DMS53 treated with DMSO at 0.1 percent for 48 hours (cell line): ENCODE measurements around the gene FAM184B.

Experiments used
- DNase-seq: peaks from one replicate; lab custom pipeline; 2025; ENCODE audit not compliant: unreplicated experiment; lab: John Stamatoyannopoulos, UW

Gene FAM184B

DNA sequence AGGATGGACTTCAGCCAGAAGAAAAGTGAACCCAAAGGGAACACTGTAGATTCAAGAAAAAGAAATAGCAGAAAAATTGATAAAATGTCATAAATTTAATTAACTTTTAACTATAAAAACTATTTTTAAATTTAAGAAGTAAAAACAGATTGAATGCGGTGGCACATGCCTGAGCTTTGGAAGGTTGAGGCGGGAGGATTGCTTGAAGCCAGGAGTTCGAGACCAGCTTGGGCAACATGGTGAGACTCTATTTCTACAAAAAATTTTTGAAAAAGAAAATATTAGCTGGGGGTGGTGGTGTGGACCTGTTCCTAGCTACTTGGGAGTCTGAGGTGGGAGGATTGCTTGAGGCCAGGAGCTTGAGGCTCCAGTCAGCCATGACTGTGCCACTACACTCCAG, 3.0 kb downstream of the FAM184B start:
- DNase-seq = no peak

DNA sequence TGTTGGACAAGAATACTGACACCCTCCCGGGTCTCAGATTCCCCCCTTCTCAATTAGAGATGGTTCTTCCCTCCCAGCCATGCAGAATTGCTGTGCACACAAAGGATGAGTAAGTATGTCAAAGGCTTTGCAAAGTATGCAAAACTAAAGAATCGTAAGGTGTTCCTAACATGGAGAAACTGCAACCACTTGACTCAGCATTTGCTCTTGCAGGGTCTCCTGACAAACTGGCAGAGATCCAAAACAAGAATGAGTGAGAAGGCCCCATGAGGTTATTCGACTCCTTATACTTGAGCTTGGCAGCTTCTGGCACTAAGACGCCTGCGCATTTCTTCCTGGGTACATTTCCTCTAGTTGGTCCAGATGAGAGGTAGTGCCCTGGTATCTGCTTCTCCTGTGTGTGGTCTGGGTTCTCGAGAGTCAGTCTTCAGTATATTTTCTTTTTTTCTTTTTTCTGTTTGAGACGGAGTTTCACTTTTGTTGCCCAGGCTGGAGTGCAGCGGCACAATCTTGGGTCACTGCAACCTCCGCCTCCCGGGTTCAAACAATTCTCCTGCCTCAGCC, 8.2 kb downstream of the FAM184B start:
- no peak for DNase-seq

DNA sequence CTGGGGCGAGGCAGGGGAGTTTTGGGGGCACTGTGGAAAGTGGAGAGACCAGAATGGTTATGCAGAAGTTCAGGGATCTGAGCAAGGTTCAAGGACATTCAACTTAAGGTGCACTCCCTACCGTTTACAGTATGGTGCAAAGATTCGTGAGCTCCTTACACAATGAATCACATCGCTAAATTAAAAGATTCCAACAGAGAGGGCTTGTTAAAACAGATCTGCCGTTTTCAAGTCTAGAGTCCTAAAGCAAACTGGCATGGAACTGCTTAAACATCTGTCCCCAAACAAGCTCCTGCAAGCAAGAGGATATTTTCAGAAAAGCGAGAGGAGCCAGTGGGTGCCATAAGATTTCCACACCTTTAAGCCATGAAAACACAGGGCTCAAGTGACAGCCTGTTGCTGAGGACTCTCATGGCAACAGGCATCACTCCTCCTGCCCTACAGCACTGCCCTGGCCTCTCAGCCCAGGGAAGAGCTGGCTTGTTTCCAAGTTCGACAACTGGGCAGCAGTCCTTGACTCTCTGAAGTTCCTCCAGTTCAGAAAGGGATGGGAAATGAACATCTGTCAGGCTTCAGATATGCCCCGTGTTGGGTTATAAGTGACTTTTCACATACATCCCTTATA, 10.0 kb downstream of the FAM184B start:
- DNase-seq = peak; percentile 63

DNA sequence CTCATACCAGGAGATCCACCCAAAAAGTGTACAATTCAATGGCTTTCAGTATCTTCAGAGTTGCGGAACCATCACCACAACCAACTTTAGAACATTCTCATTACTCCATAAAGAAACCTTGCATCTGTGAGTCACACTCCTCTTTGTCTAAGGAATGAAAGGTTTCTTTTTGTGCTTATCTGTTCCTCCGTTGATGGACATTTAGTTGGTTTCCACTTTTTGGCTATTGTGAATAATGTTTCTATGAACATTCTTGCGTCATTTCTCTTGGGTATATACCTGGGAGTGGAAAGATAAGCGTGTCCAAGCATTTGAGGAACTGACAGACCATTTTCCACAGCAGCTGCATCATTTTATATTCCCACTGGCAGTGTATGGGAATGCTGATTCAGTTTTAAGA, 10.6 kb downstream of the FAM184B start:
- no peak for DNase-seq

DNA sequence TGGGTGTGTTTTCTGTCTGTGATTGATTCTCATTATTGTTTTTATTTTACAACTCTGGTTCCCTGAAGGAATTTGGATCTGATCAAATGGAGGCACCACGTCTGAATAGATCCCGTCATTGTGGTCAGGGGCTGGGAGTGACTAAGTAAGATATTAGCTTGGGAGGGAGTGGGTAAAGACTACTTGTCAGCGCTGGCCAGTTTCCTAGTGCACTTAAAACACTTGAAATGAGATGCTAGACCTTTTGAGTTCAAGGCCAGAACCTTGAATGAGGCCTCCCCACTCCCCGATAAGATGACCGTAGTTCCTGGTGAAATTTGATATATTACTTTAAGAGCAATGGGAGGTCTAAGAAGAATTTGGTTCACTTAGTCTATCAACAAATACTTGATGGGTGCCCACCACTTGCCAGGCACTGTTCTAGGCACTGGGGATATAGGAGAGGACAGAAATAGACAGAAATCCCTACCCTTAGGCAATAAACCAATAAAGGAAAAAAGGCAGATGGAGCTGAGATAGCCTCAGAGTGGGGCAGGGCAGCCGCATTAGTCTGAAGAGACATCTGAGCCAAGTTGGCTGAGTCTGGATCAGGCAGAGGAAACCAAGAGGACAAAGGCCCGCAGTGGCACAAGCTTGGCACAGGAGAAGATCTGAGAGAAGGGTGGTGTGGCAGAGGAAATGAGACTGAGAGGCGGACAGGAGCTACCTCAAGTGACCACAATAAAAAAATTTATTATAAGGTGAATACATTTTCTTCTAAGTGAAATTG, 11.8 kb downstream of the FAM184B start:
- no peak for DNase-seq

DNA sequence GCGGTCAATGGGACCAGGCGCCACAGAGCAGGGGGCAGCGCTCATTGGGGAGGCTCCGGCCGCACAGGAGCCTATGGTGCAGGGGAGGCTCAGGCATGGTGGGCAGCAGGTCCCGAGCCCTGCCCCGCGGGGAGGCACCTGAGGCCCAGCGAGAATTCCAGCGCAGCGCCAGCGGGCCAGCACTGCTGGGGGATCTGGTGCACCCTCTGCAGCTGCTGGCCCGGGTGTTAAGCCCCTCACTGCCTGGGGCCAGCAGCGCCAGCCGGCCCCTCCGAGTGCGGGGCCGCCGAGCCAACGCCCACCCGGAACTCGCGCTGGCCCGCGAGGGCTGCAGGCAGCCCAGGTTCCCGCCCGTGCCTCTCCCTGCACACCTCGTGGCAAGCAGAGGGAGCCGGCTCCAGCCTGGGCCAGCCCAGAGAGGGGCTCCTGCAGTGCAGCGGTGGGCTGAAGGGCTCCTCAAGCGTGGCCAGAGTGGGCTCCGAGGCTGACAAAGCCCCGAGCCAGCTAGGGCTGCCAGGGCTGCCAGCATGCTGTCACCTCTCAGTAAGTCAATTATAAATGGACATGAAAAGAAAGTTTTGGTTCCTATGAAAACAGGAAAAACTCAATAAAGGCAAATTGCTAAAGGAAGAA, 14.5 kb downstream of the FAM184B start:
- no peak for DNase-seq

DNA sequence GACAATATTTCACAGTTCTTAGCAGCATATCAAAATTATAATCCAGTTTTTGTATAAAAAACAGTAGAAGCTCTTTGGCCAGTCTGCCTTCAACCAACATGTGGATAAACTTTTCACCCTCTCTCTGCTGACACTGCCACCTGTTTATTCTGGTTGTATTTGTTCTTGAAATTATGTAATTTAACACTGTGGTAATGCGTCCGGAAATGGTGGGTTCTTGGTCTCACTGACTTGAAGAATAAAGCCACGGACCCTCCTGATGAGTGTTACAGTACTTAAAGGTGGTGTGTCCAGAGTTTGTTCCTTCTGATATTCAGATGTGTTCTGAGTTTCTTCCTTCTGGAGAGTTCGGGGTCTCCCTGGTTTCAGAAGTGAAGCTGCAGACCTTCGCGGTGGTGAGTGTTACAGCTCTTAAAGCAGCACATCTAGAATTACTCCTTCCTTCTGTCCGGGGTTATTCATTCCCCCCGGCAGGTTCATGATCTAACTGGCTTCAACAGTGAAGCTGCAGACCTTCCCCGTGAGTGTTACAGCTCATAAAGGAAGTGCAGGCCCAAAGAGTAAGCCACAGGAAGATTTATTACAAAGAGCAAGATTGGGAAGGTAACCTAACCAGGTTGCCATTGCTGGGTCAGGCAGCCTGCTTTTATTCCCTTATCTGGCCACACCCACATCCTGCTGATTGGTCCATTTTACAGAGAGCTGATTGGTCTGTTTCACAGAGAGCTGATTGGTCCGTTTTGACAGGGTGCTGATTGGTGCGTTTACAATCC, 15.7 kb downstream of the FAM184B start:
- no peak for DNase-seq

DNA sequence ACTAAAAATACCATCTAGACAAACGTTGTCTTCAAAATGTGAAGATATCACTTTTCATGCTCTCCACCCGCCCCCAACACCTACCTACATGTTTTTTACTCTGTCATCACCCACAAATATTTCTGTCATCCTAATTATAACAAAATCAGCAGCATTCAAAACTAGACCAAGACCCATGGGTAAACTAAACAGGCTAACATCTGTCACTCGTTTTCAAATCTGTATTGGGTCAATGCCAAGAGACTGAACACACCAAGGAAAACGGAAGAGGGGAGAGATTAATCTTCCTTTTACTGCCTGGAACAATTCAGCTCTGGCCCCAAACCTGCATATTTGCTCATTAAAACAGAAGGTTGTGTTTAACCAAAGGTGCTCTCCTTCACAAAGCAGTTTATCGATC, 17.5 kb downstream of the FAM184B start:
- DNase-seq = no peak

DNA sequence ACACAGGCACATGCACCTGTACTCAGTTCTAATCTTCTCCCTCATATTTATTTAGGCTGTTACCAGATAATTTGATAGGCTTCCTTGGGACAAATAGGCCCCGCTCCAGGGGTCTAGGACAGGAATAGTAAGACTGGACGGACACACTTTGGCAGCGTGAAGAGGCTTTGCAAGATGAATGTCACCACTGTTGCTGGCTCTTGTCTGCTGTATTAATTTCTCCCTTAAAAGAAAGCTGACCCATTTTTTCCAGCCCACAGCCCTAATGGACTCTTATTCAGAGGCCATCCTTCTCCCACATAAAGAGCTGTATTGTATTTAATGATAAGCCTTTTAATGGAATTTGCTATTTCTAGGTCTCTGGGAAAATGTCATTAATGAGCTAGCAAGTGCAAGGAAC, 18.0 kb downstream of the FAM184B start:
- no peak for DNase-seq

DNA sequence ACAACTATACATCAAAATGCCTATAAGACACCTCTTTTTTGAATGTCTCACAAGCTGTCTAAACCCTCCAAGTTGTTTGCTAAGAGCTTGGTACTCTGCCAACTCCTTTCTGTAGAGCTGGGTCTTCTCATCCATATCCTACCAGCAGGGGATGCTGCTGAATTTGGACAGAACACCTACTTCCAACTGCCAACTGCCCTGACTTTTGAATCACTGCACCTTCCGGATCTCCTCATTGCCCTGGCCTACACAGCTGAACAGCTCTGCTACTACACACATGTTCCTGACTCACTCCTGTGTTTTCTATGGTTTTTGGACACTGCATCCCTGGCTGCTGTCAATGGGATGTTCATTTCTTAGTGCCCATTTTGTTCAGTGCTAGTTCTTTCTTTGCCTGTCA, 18.7 kb downstream of the FAM184B start:
- peak; percentile 8 for DNase-seq

DNA sequence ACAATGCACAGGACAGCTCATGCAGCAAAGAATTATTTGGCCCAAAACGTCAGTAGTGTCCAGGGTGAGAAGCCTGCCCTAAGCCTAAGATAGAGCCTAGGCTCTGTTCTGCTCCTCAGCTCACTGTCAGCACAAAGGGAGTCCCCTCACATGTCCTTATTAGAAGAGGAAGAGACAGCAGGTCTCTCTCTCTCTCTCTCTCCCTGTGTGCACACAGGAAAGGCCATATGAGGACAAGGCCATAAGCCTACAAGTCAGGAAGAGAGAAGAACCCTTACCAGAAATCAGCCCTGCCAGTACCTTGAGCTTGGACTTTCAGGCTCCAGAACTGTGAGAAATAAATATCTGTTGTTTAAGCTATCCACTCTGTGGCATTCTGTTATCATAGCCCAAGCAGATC, 20.4 kb downstream of the FAM184B start:
- DNase-seq = no peak

DNA sequence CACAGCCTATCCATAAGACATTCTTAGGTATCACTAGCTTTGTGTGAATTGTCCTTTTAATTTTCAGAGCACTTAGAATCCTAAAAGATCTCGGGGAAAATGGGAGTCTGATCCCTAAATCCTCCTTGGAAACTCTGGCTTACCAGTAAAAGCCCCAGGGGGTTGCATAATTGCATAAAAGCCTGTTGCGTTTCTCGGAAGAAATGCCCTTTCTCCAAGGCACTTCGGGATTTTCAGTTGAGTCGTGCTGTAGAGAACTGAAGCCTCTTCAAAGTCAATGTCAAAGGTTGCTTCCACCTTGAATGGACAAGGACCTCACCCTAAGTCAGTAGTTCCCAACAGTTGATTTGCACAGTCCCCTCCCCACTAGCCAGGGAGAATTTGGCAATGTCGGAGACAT, 20.8 kb downstream of the FAM184B start:
- DNase-seq = no peak

DNA sequence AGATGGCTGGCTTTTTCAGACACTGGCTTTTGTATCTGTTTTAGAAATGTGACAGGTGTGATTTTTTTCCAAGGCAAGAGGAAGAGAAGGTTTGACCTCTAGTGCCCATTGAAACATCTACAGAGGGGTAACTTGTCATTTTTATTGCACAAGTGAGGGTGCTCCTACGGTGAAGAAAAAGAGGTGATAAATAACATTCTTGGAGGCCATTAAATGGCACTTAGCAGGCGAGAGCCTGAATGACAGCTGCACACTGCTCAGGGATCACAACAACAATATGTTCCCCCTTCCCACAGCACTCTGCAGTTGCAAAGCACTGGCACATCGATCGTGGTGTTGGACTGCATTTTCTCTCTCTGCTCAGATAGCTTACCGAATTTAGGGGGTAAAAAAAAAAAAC, 22.9 kb downstream of the FAM184B start:
- no peak for DNase-seq

DNA sequence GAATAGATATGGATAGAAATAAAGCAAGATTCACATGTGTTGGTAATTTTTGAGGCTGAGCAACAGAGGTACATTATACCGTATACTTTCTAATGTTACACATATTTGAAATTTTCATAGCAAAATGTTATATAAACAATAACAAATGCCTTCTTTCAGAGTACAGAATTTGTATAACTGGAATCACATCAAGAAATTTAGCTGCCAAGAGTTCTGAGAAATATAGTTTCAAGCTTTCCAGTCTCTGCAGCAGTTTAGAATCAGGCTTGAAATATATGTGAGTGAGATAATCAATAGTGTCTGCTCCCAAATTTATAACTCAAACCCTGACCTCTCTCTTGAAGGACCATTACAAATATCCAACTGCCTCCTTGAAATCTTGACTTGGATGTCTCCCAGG, 23.8 kb downstream of the FAM184B start:
- no peak for DNase-seq

DNA sequence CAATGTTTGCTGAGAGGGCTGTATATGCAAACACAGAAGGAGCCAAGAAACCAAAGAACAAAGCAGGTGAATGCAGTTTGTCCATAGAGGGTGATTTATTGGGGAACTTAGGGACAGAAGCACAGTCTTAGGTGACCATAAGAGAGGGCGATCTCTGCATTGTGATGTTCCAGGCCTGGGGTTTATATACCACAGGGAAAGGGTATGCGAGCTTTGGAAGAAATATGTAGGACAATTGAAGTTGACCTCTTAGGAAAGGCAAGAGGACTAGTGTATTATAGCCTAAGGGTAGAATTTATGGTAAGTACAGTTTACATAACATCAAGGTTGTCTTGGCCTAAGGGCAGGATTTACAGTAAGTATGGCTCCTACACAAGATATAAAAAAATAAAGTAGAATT, 27.8 kb downstream of the FAM184B start:
- DNase-seq = no peak

DNA sequence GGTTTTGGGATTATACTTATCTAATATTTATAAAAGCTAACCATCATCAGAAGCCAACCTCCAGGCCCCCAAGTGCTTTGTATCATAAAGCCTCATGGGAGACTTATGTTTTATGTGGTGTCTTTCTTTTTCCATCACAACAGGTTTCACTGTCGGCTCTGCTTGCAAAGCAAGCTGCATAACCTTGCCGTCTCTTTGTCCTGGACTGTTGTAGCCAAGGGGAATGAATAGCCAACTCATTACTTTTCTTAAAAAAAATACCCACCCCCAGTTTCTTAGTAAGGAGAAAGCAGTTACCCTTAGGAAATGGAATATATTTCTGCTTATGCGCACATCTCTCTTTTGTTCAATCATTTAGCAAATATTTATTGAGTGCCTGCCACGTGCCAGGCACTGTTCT, 40.7 kb downstream of the FAM184B start:
- DNase-seq = no peak

DNA sequence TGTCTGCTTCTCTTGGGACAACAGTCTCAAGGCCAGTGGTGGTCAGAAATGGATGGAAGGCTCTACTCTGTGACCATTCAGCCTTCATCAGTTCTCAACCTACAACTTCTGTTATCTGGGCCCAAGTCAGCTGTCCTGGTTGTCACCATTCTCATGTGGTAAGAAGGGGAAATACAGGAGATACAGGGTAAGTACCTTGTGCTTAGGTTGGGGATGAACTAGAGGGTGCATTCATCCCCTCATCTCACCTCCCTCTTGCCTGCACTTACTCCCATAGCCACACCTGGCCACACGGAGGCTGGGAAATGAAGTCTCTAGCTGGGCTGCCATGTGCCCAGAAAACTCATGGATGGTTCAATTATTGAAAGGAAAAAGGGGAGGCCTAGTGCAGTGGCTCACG, 44.9 kb downstream of the FAM184B start:
- DNase-seq = no peak

DNA sequence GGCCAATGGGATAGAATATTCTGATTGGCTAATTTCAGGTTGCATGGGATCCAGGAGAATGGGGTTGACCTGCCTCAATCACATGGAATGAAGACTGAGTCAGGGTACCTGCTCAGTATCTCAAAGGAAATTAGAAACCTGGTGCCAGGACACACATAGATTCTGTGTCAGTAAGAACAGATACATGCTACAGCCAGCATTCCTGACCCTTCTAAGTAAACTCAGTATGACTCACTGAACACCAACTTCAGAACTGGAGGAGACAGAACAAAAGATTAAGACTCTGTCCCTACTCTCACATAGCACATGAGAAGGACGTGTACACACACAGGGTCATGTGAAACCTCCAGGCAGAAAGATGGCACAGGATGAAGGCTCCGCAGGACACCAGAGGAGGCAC, 54.5 kb downstream of the FAM184B start:
- DNase-seq = no peak

DNA sequence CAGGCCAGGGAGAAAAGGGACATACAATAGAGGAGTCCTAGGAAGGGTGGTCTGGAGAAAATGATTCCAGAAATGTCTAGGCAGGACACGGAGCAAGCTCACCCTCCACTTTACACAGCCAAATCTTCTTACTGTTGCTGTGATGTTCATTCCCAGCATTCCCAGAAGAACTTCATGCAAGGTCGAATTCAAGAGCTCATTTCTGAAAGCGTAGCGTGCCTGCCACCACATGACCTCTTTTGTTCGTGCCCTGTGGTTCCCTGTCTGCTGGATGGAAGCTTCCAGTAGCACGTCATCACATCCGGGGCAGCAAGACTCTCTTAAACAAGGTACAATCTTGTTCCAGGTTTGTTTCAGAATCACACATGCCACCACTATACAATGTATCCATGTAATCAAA, 57.8 kb downstream of the FAM184B start:
- DNase-seq = no peak

DNA sequence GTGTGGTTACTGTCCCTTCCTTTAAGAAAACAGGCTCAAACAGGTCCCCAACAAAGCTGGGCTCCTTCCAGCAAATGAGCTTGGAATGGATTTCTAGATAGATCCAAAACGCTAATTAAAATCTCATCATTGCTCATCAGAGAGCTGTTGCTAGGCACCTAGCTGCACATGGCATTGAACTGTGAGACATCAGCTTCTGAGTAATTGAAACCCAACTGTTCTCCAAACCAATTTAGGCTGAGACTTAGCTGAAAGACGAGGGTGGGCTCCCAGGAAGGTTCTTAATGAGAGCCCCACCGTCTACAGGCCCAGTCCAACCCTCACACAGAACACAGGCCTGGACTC, 59.1 kb downstream of the FAM184B start:
- DNase-seq = no peak

DNA sequence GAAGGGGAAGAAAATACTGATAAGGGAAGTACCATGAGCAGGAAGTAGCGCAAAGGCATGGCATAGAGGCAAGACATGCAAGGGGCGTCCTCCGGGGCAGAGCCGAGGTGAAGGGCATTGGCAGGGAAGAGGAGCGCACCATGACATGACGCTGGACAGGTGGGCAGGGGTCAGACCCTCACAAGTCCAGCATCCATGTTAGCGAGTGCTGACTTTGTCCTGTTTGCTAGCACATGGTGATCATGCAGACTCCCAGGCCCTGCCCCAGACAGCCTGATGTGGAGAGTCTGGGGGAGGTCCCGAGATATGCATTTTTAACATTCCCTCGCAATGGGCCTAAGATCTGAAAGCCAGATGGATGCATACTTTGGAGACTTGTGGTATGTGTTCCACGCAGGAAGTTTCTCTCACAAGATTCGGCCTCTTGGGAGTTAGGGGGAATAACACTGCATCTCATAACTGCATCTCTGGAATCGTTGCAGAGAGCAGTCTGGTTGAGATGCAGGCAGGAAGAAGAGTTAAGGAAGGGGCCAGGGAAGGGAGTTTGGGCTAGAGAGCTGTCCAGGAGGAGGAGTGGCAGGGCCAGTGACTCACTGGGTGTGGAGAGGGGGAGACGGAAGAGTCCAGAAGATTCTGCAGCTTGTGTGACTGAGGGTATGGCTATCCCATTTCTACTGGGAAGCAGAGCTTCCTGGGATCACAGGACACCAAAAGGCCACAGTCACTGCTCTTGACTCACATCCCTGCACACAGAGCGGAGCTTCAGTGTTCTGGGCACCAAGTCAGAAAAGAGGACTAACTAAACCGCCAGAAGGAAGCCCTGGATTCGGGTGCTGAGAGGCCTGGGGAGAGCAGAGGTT, 59.7 kb downstream of the FAM184B start:
- DNase-seq = no peak
